Measurements from ENCODE around the gene MGLL.

GRCh38 chr3:127769284-127770081 lies 52.8 kb downstream of the MGLL start:
- TF ChIP-seq CTCF (IDR thresholded peaks at IDR 0.05) (no peak), POLR2A (IDR thresholded peaks at IDR 0.05) (no peak)
